Hippocampal formation (tissue), 2 donors: Measurements from ENCODE around the gene XCL1.
"Not testable (repeated sequence)": the region's sequence is repeated elsewhere in the genome, so short reads cannot be mapped to it uniquely, and the experiment has no call there.

Experiments used
- DNase-seq, 2 donors: peaks; one replicate each; lab custom pipeline; 2025; lab: John Stamatoyannopoulos, UW

Gene XCL1

GRCh38 chr1:168576245-168576688, at the start of gene XCL1:
Gene XCL1 (plus strand): TSS chr1:168576605. CDS start chr1:168576638, 33 bp downstream.
- not testable (repeated sequence) for DNase-seq

DNA sequence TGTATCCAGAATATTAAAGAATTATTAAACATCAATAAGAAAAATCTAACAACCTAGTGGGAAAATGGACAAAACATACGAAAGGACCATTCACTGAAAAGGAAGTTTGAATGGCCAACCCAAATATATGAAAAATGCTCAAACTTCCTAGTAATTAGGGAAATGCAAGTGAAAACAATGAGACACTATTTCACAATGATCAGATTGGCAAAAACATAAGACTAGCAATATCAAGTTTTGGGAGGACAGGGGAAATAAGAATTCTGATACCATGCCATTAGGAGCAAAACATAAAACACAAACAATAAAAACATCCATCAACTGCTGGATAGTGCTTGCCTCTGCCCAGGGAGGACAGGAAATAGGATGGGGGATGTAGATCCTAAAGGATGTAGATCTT, 46.9 kb upstream of the XCL1 start:
- no peak for DNase-seq

- no peak for DNase-seq
Measured at GRCh38 chr1:168531615-168532345, 44.6 kb upstream of the XCL1 start.

DNA sequence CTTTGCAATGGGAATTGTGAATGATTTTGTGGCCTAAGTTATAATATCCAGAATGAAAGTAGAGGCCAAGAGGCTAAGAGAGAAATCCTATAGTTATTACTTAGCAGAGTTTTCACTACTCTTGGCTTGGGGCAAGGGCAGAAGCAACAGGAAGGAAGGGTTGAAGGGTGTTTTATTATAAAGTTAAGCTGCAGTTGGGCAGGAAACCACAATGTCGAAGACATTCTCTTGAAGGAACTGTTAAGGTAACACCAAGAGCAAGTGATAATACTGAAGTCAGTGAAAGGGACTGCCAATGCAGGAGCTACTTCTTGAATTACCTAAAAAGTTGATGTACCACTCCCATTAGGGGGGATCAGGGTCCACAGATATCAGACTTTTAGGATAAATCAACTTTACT, 40.9 kb upstream of the XCL1 start:
- DNase-seq: no peak

- DNase-seq: not testable (repeated sequence)
Measured at GRCh38 chr1:168540798-168541197, 35.6 kb upstream of the XCL1 start.

GRCh38 chr1:168542978-168543377, 33.4 kb upstream of the XCL1 start:
- DNase-seq: not testable (repeated sequence)

GRCh38 chr1:168543840-168544498, 32.4 kb upstream of the XCL1 start, which contains the start of gene XCL2:
Gene XCL2 (minus strand): TSS chr1:168543997. CDS start chr1:168543964, 33 bp downstream.
- DNase-seq: not testable (repeated sequence)

DNA sequence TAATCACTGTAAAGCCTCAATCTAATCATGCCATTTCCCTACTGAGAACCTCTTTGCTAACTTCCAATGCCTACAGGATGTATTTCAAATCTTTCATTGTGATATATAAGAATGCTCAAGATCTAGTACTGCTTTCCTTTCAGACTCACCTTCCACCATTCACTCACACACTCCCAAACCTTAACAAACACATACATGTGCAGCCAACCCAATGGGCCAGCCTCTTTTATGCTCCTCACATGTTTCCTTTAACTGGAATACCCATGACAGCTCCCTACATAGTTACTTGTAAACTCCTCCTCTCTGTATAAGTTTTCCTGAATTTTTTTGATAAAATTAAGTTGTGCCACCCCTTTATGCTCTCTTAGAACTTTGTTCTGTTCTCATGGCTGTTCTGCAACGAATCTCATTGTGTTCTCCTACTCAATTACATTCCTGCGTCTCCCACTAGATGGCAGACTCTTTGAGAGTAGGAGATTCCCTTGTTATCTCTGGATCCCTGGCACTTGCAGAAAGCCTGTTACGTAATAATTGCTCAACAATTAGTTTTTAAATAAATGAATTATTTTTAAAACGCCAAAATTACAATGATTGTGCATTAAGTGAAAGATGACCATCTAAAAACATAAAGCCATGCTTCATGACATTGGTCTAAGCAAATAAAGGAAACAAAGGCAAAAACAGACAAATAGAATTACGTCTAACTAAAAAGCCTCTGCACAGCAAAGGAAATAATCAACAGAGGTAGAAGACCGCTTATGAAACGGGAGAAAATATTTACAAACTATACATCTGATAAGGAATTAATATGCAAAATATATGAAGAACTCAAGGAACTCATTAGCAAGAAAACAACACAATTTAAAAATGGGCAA, 30.5 kb upstream of the XCL1 start:
- DNase-seq: peak in 1 of 2 donors; percentile 5

- not testable (repeated sequence) for DNase-seq
Measured at GRCh38 chr1:168546553-168546895, 29.9 kb upstream of the XCL1 start.

DNA sequence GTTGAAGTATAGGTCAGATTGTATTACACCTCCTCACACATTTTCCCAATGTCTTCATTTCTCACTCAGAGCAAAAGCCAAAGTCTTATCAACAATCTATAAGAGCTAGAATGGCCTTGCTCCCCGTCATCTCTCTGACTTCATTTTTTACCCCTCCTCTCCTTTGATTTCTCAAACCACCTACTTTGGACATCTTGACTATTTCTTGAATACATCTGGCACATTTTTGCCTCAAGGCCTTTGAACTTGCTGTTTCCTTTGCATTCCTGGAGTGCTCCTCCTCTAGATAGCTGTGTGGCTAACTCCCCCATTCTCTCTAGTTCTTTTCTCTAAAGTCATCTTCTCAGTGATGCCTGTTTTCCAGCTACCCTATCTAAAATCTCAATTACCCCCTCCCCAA, 25.4 kb upstream of the XCL1 start:
- DNase-seq: no peak

- no peak for DNase-seq
Measured at GRCh38 chr1:168551688-168552087, 24.7 kb upstream of the XCL1 start.

DNA sequence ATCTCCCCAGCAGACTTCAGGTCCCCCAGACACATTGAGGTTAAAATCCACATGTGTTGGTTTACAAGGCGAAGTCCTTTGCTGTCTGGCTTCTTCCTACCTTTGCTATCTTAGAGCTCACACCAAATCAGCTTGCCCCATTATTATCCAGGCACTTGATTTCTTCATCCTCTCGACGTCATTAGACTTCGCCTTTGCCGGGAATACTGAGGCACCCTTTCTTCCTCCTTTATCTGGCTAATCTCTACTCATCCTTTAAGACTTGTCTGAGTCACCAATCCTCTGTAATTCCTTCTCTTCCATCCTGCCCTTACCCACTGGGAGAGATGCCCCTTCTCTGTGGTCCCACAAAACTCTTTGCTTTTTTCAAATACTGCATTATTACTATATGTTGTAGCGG, 23.4 kb upstream of the XCL1 start:
- no peak for DNase-seq

- no peak for DNase-seq
Measured at GRCh38 chr1:168553680-168554553, 22.5 kb upstream of the XCL1 start.

GRCh38 chr1:168554603-168555483, 21.6 kb upstream of the XCL1 start:
- no peak for DNase-seq

GRCh38 chr1:168555508-168556046, 20.8 kb upstream of the XCL1 start:
- no peak for DNase-seq

DNA sequence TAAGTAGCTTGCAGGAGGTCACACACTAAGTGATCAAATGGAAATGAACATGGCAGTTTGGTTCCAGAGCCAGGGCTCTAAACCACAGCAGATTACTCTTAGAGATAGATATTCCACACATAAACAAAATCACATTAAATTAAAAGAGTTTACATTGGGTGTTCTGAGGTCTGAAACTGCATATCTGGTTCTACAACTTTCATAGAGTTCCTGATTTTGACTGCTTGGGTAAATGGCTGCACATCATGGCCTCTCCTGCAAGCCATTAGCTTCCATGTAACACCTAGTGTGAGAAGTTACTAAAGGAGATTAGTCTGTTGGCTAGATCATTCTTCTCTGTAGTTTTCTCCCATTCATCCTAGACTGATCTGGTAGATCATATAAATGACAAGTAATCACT, 19.8 kb upstream of the XCL1 start:
- no peak for DNase-seq

DNA sequence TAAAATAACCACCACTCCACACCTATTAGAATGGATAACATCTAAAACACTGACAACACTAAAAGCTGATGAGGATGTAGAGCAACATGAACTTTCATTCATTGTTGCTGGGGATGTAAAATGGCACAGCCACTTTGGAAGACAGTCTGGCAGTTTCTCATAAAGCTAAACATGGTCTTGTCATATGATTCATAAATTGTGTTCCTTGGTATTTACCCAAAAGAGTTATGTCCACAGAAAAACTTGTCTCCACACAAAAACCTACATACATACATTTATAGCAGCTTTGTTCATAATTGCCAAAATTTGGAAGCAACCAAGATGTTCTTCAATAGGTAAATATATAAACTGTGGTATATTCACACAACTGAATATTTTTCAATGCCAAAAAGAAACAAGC, 16.0 kb upstream of the XCL1 start:
- DNase-seq: no peak

DNA sequence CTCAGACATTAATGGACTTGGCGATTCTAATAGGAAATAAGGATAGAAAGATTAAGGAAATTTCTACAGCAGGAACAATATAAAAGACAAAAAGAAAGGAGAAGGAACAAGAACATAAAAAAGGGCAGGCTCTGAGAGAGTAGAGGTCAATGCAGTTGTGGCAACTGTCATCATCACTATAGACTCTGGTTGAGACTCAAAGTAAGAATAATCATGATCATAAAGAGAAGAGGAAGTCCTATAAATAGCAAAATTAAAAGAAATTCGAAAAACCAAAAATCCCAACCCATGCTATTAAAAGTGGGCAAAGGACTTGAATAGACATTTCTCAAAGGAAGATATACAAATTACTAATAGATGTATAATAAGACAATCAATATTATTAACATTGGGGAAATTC, 14.4 kb upstream of the XCL1 start:
- DNase-seq: no peak

GRCh38 chr1:168565825-168566224, 10.6 kb upstream of the XCL1 start:
- DNase-seq: no peak

DNA sequence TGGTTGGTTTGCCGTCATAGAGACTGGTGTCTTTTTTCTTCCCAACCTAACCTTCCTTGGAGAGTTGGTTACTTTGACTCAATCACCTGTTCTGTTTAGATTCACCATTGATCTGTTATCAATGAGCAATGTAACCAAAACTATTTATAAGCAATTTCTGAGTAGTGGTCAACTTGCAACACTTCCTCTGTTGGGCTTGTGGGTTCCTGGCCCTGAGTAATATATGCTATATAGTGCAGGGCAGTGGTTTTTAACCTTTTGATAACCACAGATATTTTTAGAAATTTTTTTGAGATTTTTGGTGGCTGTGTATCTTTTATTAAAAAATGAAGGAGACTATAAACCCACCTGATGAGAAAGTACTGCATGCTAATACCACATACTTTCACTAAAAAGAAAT, 9.4 kb upstream of the XCL1 start:
- DNase-seq: no peak
